GM12865 (cell line): ENCODE results near the gene CRB3.
A peak's percentile ranks its signal among the peaks of the same experiment; 100 is the strongest.

ENCODE experiments used
- DNase-seq: peaks from one replicate; pipeline ENCODE4 v3.0.0; 2010; ENCODE audit warnings: low read depth
- H3K4me3 ChIP-seq: 2 replicates; pipeline ENCODE4 v1.5.1; 2011; ENCODE audit warnings: mild to moderate bottlenecking, low read depth, low read length, control low read depth
- CTCF ChIP-seq: IDR thresholded peaks from 2 replicates; pipeline ENCODE4 v1.5.1; 2011; ENCODE audit warnings: low read length, control low read depth, low read depth, inconsistent platforms; ENCODE audit not compliant: insufficient read depth; ENCODE audit errors: missing control alignments

CRB3 gene

GRCh38 chr19:6470173-6470572 lies 6.1 kb downstream of the CRB3 start:
- DNase-seq = no peak
- TF ChIP-seq CTCF = no peak

GRCh38 chr19:6471076-6471475 lies 7.0 kb downstream of the CRB3 start:
- DNase-seq = no peak
- H3K4me3 ChIP-seq = no peak overlapping the region
- no peak for TF ChIP-seq CTCF

More at GRCh38 chr19:6470173-6470572, 6.1 kb downstream of the CRB3 start:
- H3K4me3 ChIP-seq = no peak overlapping the region

GRCh38 chr19:6472713-6473112 lies 8.6 kb downstream of the CRB3 start:
- TF ChIP-seq CTCF = no peak
- H3K4me3 ChIP-seq = no peak overlapping the region
- DNase-seq = no peak

- TF ChIP-seq CTCF = no peak
- H3K4me3 ChIP-seq = no peak overlapping the region
- DNase-seq = no peak
Observed at GRCh38 chr19:6473647-6474046, 9.6 kb downstream of the CRB3 start.

GRCh38 chr19:6475321-6476108 lies 11.4 kb downstream of the CRB3 start:
- no peak overlapping the region for H3K4me3 ChIP-seq
- DNase-seq = no peak
- no peak for TF ChIP-seq CTCF

GRCh38 chr19:6476155-6476895 lies 12.3 kb downstream of the CRB3 start:
- no peak overlapping the region for H3K4me3 ChIP-seq
- DNase-seq = peak; percentile 78
- TF ChIP-seq CTCF = no peak
